ENCODE measurements around the gene WNT2B.

The WNT2B gene

GRCh38 chr1:112509660-112510178, 954 bp downstream of the WNT2B start:
- H3K36me3 ChIP-seq (ENCODE audit: control insufficient read depth in 5 of 5, insufficient read depth in 5 of 5, low read length in 5 of 5): no peaks in the 10 kb centered on the region
- H3K4me1 ChIP-seq (ENCODE audit: control insufficient read depth in 5 of 5, insufficient read depth in 5 of 5, low read length in 5 of 5): peaks cover 0 to 22% (median 18%) of the 10 kb centered on the region in 5 donors
- peak overlapping the region in 1 of 5 donors; percentile 68 for H3K4me3 ChIP-seq (ENCODE audit: low read depth in 1 of 5, low read length in 5 of 5)
- H3K27ac ChIP-seq (ENCODE audit: low read depth, low read length): no peak overlapping the region
- H3K27me3 ChIP-seq (ENCODE audit: control insufficient read depth in 5 of 5, insufficient read depth in 4 of 5, low read length in 5 of 5): peaks cover 0 to 32% (median 20%) of the 10 kb centered on the region in 5 donors
- H3K9me3 ChIP-seq (ENCODE audit: control insufficient read depth in 5 of 5, low read length in 5 of 5): no peaks in the 10 kb centered on the region
- peak overlapping the region in 1 of 5 donors; percentile 31 for H3K9ac ChIP-seq (ENCODE audit: low read length in 5 of 5)

- Histone ChIP-seq H3K27me3 (ENCODE audit: control insufficient read depth in 5 of 5, insufficient read depth in 4 of 5, low read length in 5 of 5) (peaks cover 0 to 30% (median 20%) of the 10 kb centered on the region in 5 donors), H3K27ac (ENCODE audit: low read depth, low read length) (no peak overlapping the region), H3K4me1 (ENCODE audit: control insufficient read depth in 5 of 5, insufficient read depth in 5 of 5, low read length in 5 of 5) (peaks cover 0 to 22% (median 18%) of the 10 kb centered on the region in 5 donors), H3K9me3 (ENCODE audit: control insufficient read depth in 5 of 5, low read length in 5 of 5) (no peaks in the 10 kb centered on the region), H3K36me3 (ENCODE audit: control insufficient read depth in 5 of 5, insufficient read depth in 5 of 5, low read length in 5 of 5) (no peaks in the 10 kb centered on the region), H3K9ac (ENCODE audit: low read length in 5 of 5) (no peak overlapping the region), H3K4me3 (ENCODE audit: low read depth in 1 of 5, low read length in 5 of 5) (no peak overlapping the region)
Observed at GRCh38 chr1:112510340-112510739, 1.6 kb downstream of the WNT2B start.

GRCh38 chr1:112511897-112512296, 3.1 kb downstream of the WNT2B start:
- peaks cover 0 to 23% (median 20%) of the 10 kb centered on the region in 5 donors for H3K27me3 ChIP-seq (ENCODE audit: control insufficient read depth in 5 of 5, insufficient read depth in 4 of 5, low read length in 5 of 5)
- no peak overlapping the region for H3K27ac ChIP-seq (ENCODE audit: low read depth, low read length)
- peaks cover 0 to 22% (median 18%) of the 10 kb centered on the region in 5 donors for H3K4me1 ChIP-seq (ENCODE audit: control insufficient read depth in 5 of 5, insufficient read depth in 5 of 5, low read length in 5 of 5)
- H3K4me3 ChIP-seq (ENCODE audit: low read depth in 1 of 5, low read length in 5 of 5): no peak overlapping the region
- H3K36me3 ChIP-seq (ENCODE audit: control insufficient read depth in 5 of 5, insufficient read depth in 5 of 5, low read length in 5 of 5): no peaks in the 10 kb centered on the region
- no peaks in the 10 kb centered on the region for H3K9me3 ChIP-seq (ENCODE audit: control insufficient read depth in 5 of 5, low read length in 5 of 5)
- H3K9ac ChIP-seq (ENCODE audit: low read length in 5 of 5): no peak overlapping the region

GRCh38 chr1:112513112-112513870, 4.5 kb downstream of the WNT2B start:
- H3K9ac ChIP-seq (ENCODE audit: low read length in 5 of 5): no peak overlapping the region
- H3K27ac ChIP-seq (ENCODE audit: low read depth, low read length): no peak overlapping the region

GRCh38 chr1:112514901-112515300, 6.1 kb downstream of the WNT2B start:
- Histone ChIP-seq H3K27me3 (ENCODE audit: control insufficient read depth in 5 of 5, insufficient read depth in 4 of 5, low read length in 5 of 5) (peaks cover 0 to 4% (median 0%) of the 10 kb centered on the region in 5 donors), H3K36me3 (ENCODE audit: control insufficient read depth in 5 of 5, insufficient read depth in 5 of 5, low read length in 5 of 5) (peaks cover 0 to 4% (median 0%) of the 10 kb centered on the region in 5 donors), H3K9me3 (ENCODE audit: control insufficient read depth in 5 of 5, low read length in 5 of 5) (no peaks in the 10 kb centered on the region), H3K9ac (ENCODE audit: low read length in 5 of 5) (no peak overlapping the region), H3K4me1 (ENCODE audit: control insufficient read depth in 5 of 5, insufficient read depth in 5 of 5, low read length in 5 of 5) (no peaks in the 10 kb centered on the region), H3K27ac (ENCODE audit: low read depth, low read length) (no peak overlapping the region), H3K4me3 (ENCODE audit: low read depth in 1 of 5, low read length in 5 of 5) (no peak overlapping the region)

More at GRCh38 chr1:112513112-112513870, 4.5 kb downstream of the WNT2B start:
- Histone ChIP-seq H3K4me1 (ENCODE audit: control insufficient read depth in 5 of 5, insufficient read depth in 5 of 5, low read length in 5 of 5) (peaks cover 0 to 12% (median 10%) of the 10 kb centered on the region in 5 donors), H3K36me3 (ENCODE audit: control insufficient read depth in 5 of 5, insufficient read depth in 5 of 5, low read length in 5 of 5) (peaks cover 0 to 4% (median 0%) of the 10 kb centered on the region in 5 donors), H3K4me3 (ENCODE audit: low read depth in 1 of 5, low read length in 5 of 5) (no peak overlapping the region), H3K27me3 (ENCODE audit: control insufficient read depth in 5 of 5, insufficient read depth in 4 of 5, low read length in 5 of 5) (peaks cover 0 to 13% (median 9%) of the 10 kb centered on the region in 5 donors), H3K9me3 (ENCODE audit: control insufficient read depth in 5 of 5, low read length in 5 of 5) (no peaks in the 10 kb centered on the region)

GRCh38 chr1:112515311-112516009, 6.7 kb downstream of the WNT2B start:
- no peaks in the 10 kb centered on the region for H3K4me1 ChIP-seq (ENCODE audit: control insufficient read depth in 5 of 5, insufficient read depth in 5 of 5, low read length in 5 of 5)
- peaks cover 0 to 4% (median 0%) of the 10 kb centered on the region in 5 donors for H3K27me3 ChIP-seq (ENCODE audit: control insufficient read depth in 5 of 5, insufficient read depth in 4 of 5, low read length in 5 of 5)
- peaks cover 0 to 7% (median 0%) of the 10 kb centered on the region in 5 donors for H3K36me3 ChIP-seq (ENCODE audit: control insufficient read depth in 5 of 5, insufficient read depth in 5 of 5, low read length in 5 of 5)
- H3K4me3 ChIP-seq (ENCODE audit: low read depth in 1 of 5, low read length in 5 of 5): no peak overlapping the region
- H3K9me3 ChIP-seq (ENCODE audit: control insufficient read depth in 5 of 5, low read length in 5 of 5): no peaks in the 10 kb centered on the region
- H3K9ac ChIP-seq (ENCODE audit: low read length in 5 of 5): no peak overlapping the region
- H3K27ac ChIP-seq (ENCODE audit: low read depth, low read length): no peak overlapping the region

- Histone ChIP-seq H3K36me3 (ENCODE audit: control insufficient read depth in 5 of 5, insufficient read depth in 5 of 5, low read length in 5 of 5) (peaks cover 0 to 9% (median 0%) of the 10 kb centered on the region in 5 donors), H3K4me3 (ENCODE audit: low read depth in 1 of 5, low read length in 5 of 5) (no peak overlapping the region), H3K27me3 (ENCODE audit: control insufficient read depth in 5 of 5, insufficient read depth in 4 of 5, low read length in 5 of 5) (peaks cover 0 to 4% (median 0%) of the 10 kb centered on the region in 5 donors), H3K4me1 (ENCODE audit: control insufficient read depth in 5 of 5, insufficient read depth in 5 of 5, low read length in 5 of 5) (no peaks in the 10 kb centered on the region), H3K9ac (ENCODE audit: low read length in 5 of 5) (no peak overlapping the region), H3K9me3 (ENCODE audit: control insufficient read depth in 5 of 5, low read length in 5 of 5) (no peaks in the 10 kb centered on the region), H3K27ac (ENCODE audit: low read depth, low read length) (no peak overlapping the region)
Observed at GRCh38 chr1:112516141-112516540, 7.4 kb downstream of the WNT2B start.

GRCh38 chr1:112517231-112517630, 8.5 kb downstream of the WNT2B start:
- Histone ChIP-seq H3K27me3 (ENCODE audit: control insufficient read depth in 5 of 5, insufficient read depth in 4 of 5, low read length in 5 of 5) (peaks cover 0 to 1% (median 0%) of the 10 kb centered on the region in 5 donors), H3K27ac (ENCODE audit: low read depth, low read length) (no peak overlapping the region), H3K36me3 (ENCODE audit: control insufficient read depth in 5 of 5, insufficient read depth in 5 of 5, low read length in 5 of 5) (peaks cover 0 to 9% (median 0%) of the 10 kb centered on the region in 5 donors), H3K9me3 (ENCODE audit: control insufficient read depth in 5 of 5, low read length in 5 of 5) (no peaks in the 10 kb centered on the region), H3K4me3 (ENCODE audit: low read depth in 1 of 5, low read length in 5 of 5) (no peak overlapping the region), H3K4me1 (ENCODE audit: control insufficient read depth in 5 of 5, insufficient read depth in 5 of 5, low read length in 5 of 5) (no peaks in the 10 kb centered on the region), H3K9ac (ENCODE audit: low read length in 5 of 5) (no peak overlapping the region)

GRCh38 chr1:112517646-112518045, 8.9 kb downstream of the WNT2B start:
- Histone ChIP-seq H3K27me3 (ENCODE audit: control insufficient read depth in 5 of 5, insufficient read depth in 4 of 5, low read length in 5 of 5) (no peaks in the 10 kb centered on the region), H3K4me1 (ENCODE audit: control insufficient read depth in 5 of 5, insufficient read depth in 5 of 5, low read length in 5 of 5) (no peaks in the 10 kb centered on the region), H3K9me3 (ENCODE audit: control insufficient read depth in 5 of 5, low read length in 5 of 5) (no peaks in the 10 kb centered on the region), H3K9ac (ENCODE audit: low read length in 5 of 5) (no peak overlapping the region), H3K27ac (ENCODE audit: low read depth, low read length) (no peak overlapping the region), H3K36me3 (ENCODE audit: control insufficient read depth in 5 of 5, insufficient read depth in 5 of 5, low read length in 5 of 5) (peaks cover 0 to 9% (median 0%) of the 10 kb centered on the region in 5 donors), H3K4me3 (ENCODE audit: low read depth in 1 of 5, low read length in 5 of 5) (no peak overlapping the region)

- Histone ChIP-seq H3K27ac (ENCODE audit: low read depth, low read length) (no peak overlapping the region), H3K9me3 (ENCODE audit: control insufficient read depth in 5 of 5, low read length in 5 of 5) (no peaks in the 10 kb centered on the region), H3K36me3 (ENCODE audit: control insufficient read depth in 5 of 5, insufficient read depth in 5 of 5, low read length in 5 of 5) (peaks cover 0 to 9% (median 0%) of the 10 kb centered on the region in 5 donors), H3K4me3 (ENCODE audit: low read depth in 1 of 5, low read length in 5 of 5) (no peak overlapping the region), H3K9ac (ENCODE audit: low read length in 5 of 5) (no peak overlapping the region), H3K27me3 (ENCODE audit: control insufficient read depth in 5 of 5, insufficient read depth in 4 of 5, low read length in 5 of 5) (no peaks in the 10 kb centered on the region), H3K4me1 (ENCODE audit: control insufficient read depth in 5 of 5, insufficient read depth in 5 of 5, low read length in 5 of 5) (no peaks in the 10 kb centered on the region)
Observed at GRCh38 chr1:112518186-112518585, 9.4 kb downstream of the WNT2B start.
